ENCODE data around the gene NOS1.

DNA sequence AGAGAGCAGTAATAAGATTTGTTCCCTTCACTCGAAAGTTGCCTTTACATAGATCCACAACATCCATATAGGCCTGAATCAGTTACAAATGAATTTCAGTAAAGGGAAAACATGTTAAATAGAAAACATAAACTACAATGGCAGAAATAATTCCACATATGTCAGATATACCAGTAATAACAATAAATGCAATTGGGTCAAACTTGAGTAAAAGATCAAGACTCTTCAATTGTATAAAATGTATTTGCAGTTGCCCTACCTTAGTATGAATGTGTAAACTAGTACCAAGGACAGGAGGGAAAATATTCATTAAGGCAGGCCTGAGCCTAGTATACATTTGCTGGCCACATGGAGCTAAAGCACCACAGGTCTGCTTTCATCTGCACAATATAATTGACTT is 17.6 kb downstream of the NOS1 start:
- TF ChIP-seq CTCF (IDR thresholded peaks at IDR 0.05; ENCODE audit: control extremely low read depth in 1 of 3, insufficient read depth in 1 of 3, low read depth in 1 of 3, low read length in 3 of 3) (no peak), EZH2 (IDR thresholded peaks at IDR 0.05; ENCODE audit: low read depth, low read length, severe bottlenecking) (no peak), POLR2A (IDR thresholded peaks at IDR 0.05; ENCODE audit: control extremely low read depth in 1 of 2, low read depth in 2 of 2, low read length in 2 of 2) (no peak), SIX5 (IDR thresholded peaks at IDR 0.05; ENCODE audit: low read depth, low read length) (no peak), RAD21 (IDR thresholded peaks at IDR 0.05 in 1 of 2, conservative IDR thresholded peaks at IDR 0.05 in 1 of 2; ENCODE audit: low read depth in 2 of 2, low read length in 2 of 2) (no peak), HDAC2 (IDR thresholded peaks at IDR 0.05; ENCODE audit: borderline replicate concordance in 1 of 2, low read depth in 2 of 2, low read length in 2 of 2) (no peak), SP1 (IDR thresholded peaks at IDR 0.05; ENCODE audit: low read depth, low read length) (no peak)

Data from H1 (cell line).